ENCODE data around the gene PNP. TPM values are rescaled to one million over a fixed set of nuclear protein-coding genes. Genes with fewer than 3 reads are reported as not detected.

The PNP gene
- total and polyA plus RNA-seq, 11 donors: 4.2 to 38.5 (median 10.5) TPM

- DNase-seq (no peak), ATAC-seq (no peak)
- TF ChIP-seq CTCF (IDR thresholded peaks at IDR 0.05) (no peak), POLR2A (IDR thresholded peaks at IDR 0.05) (no peak)
- no peak overlapping the region for H3K4me3 ChIP-seq
- no peak overlapping the region for H3K27ac ChIP-seq
- peaks cover 0 to under 1% (median 0%) of the 10 kb centered on the region in 9 donors for H3K36me3 ChIP-seq
- peaks cover 0 to 36% (median 0%) of the 10 kb centered on the region in 12 donors for H3K4me1 ChIP-seq
- no peaks in the 10 kb centered on the region for H3K27me3 ChIP-seq
- H3K9me3 ChIP-seq: no peaks in the 10 kb centered on the region
- intact Hi-C loops (cut with DNase I): no loop called here
- WGBS, 4 donors: 36 to 56% (median 37%) methylated on average over 2 of the region's 2 CpGs
Observed at GRCh38 chr14:20424851-20425250, 44.4 kb upstream of the PNP start.

GRCh38 chr14:20427231-20428009 lies 41.8 kb upstream of the PNP start:
- Histone ChIP-seq H3K4me1 (peaks cover 0 to 45% (median 1%) of the 10 kb centered on the region in 12 donors), H3K9me3 (no peaks in the 10 kb centered on the region), H3K4me3 (peak overlapping the region in 1 of 12 donors; percentile 30), H3K27ac (peak overlapping the region in 3 of 12 donors; percentile 22 to 81 (median 34)), H3K36me3 (peaks cover 0 to 3% (median 0%) of the 10 kb centered on the region in 9 donors), H3K27me3 (no peaks in the 10 kb centered on the region)
- WGBS, 4 donors: 60 to 69% (median 66%) methylated on average over 5 of the region's 5 CpGs
- intact Hi-C loops (cut with DNase I): no loop called here
- ATAC-seq (peak; percentile 3 to 76 (median 66)), DNase-seq (no peak)
- no peak for TF ChIP-seq CTCF (IDR thresholded peaks at IDR 0.05)
- no peak for TF ChIP-seq POLR2A (IDR thresholded peaks at IDR 0.05)

- Histone ChIP-seq H3K27ac (peak overlapping the region in 5 of 12 donors; percentile 22 to 81 (median 34)), H3K36me3 (peaks cover 0 to 3% (median 0%) of the 10 kb centered on the region in 9 donors), H3K4me3 (peak overlapping the region in 1 of 12 donors; percentile 30), H3K27me3 (no peaks in the 10 kb centered on the region), H3K9me3 (no peaks in the 10 kb centered on the region), H3K4me1 (peaks cover 0 to 45% (median 1%) of the 10 kb centered on the region in 12 donors)
- DNase-seq (no peak), ATAC-seq (no peak)
- TF ChIP-seq CTCF (IDR thresholded peaks at IDR 0.05) (no peak), POLR2A (IDR thresholded peaks at IDR 0.05) (no peak)
- intact Hi-C loops (cut with DNase I): no loop called here
- WGBS, 4 donors: 72 to 94% (median 87%) methylated on average over 5 of the region's 5 CpGs
Observed at GRCh38 chr14:20428010-20428365, 41.2 kb upstream of the PNP start.

GRCh38 chr14:20428802-20429201 lies 40.4 kb upstream of the PNP start:
- no peaks in the 10 kb centered on the region for H3K27me3 ChIP-seq
- 31 to 46% (median 34%) methylated on average over 3 to 5 of the region's 5 CpGs for WGBS, 4 donors
- TF ChIP-seq CTCF (IDR thresholded peaks at IDR 0.05) (no peak), POLR2A (IDR thresholded peaks at IDR 0.05) (no peak)
- peaks cover 0 to 45% (median 1%) of the 10 kb centered on the region in 12 donors for H3K4me1 ChIP-seq
- no peak overlapping the region for H3K4me3 ChIP-seq
- no peak for DNase-seq
- H3K36me3 ChIP-seq: peaks cover 0 to 3% (median 0%) of the 10 kb centered on the region in 9 donors
- H3K27ac ChIP-seq: peak overlapping the region in 1 of 12 donors; percentile 81
- H3K9me3 ChIP-seq: no peaks in the 10 kb centered on the region
- intact Hi-C loops (cut with DNase I): no loop called here
- ATAC-seq: peak in 1 of 4 donors; percentile 18
